Choroid plexus epithelial cell (primary cell): ENCODE measurements around the gene PDE8B.

ENCODE experiments used
- DNase-seq: peaks from one replicate; pipeline ENCODE4 v3.0.0-alpha.2; 2010; ENCODE audit warnings: low read depth
- H3K4me3 ChIP-seq: 2 replicates; pipeline ENCODE4 v1.5.1; 2011; ENCODE audit warnings: low read depth, mild to moderate bottlenecking, control low read depth, low read length, moderate library complexity
- CTCF ChIP-seq: conservative IDR thresholded peaks from 2 replicates; pipeline ENCODE4 v1.5.1; 2011; ENCODE audit warnings: low read depth, mild to moderate bottlenecking, control low read depth, inconsistent platforms, low read length, moderate library complexity

PDE8B gene

GRCh38 chr5:77337686-77338085 is 127.2 kb downstream of the PDE8B start:
- no peak for DNase-seq
- H3K4me3 ChIP-seq: no peak overlapping the region
- TF ChIP-seq CTCF: no peak

DNA sequence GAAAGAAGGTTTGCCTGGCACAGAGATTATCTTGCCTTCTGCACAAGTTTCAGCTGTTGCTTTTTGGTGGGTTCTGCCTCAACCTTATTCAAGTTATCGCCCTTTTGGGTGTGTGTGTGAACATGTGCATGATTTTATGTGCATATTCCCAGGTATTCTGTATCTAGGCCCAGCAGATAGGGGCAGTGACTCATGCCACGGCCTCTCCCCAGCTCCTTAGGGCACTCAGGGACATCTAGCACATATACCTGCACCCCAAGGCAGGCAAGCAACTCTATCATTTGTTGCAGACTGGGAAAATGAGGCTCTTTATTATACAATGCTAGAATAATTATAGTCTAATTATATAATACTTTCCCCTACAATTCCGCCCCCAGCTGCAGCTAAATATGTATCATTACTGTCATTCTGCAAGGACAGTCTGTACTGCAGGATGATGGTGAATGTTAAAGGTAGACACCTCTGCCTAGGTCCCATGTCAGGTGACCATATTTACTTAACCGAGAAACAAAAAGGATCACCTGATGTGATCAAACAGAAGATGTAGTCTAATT is 128.9 kb downstream of the PDE8B start:
- no peak for DNase-seq
- H3K4me3 ChIP-seq: no peak overlapping the region
- TF ChIP-seq CTCF: no peak

DNA sequence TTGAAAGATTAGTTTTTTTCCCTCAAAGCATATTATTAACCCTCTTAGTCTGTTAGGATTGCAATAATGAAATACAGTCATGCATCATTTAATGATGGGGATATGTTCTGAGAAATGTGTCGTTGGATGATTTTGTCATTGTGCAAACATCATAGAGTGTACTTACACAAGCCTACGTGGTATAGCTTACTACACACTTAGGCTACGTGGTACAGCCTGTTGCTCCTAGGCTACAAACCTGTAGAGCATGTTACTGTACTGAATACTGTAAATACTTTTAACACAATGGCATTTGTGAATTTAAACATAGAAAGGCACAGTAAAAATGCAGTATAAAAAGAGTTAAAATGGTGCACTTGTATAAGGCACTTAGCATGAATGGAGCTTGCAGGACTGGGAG is 132.7 kb downstream of the PDE8B start:
- no peak for TF ChIP-seq CTCF
- H3K4me3 ChIP-seq: no peak overlapping the region
- no peak for DNase-seq

DNA sequence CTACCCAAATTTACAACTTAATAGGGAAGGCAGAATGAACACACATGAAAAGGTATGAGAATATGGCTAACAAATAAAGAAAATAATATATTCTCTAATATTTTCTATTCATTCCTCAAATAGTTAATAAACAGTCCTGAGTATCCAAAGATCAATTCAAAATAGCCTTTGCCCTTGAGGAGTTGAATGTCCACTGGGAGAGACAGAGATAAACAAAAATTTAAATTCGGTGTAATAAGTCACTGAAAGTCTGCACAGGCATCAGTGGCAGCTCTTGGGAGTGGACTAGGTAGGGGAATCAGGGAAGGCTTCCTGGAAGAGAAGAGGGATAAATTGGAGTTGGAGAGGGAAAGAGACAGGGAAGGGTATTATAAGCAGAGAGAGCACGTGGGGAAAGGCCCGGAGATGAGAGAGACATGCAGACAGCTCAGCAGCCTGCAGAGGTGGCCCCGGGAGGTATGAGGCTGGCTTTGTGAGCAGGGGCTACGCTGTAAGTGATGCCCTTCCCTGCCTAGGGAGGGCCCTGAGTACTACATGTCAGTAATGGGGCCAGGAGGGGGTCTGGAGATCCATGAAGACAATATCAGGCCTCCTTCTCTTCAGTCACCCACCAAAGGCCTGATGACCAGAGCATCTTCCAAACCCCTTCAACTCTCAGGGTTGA is 137.1 kb downstream of the PDE8B start:
- DNase-seq: no peak
- no peak overlapping the region for H3K4me3 ChIP-seq
- no peak for TF ChIP-seq CTCF

GRCh38 chr5:77353251-77353650 is 142.8 kb downstream of the PDE8B start:
- no peak for TF ChIP-seq CTCF
- no peak overlapping the region for H3K4me3 ChIP-seq
- no peak for DNase-seq

GRCh38 chr5:77354454-77354853 is 144.0 kb downstream of the PDE8B start:
- DNase-seq: no peak
- TF ChIP-seq CTCF: no peak
- no peak overlapping the region for H3K4me3 ChIP-seq

DNA sequence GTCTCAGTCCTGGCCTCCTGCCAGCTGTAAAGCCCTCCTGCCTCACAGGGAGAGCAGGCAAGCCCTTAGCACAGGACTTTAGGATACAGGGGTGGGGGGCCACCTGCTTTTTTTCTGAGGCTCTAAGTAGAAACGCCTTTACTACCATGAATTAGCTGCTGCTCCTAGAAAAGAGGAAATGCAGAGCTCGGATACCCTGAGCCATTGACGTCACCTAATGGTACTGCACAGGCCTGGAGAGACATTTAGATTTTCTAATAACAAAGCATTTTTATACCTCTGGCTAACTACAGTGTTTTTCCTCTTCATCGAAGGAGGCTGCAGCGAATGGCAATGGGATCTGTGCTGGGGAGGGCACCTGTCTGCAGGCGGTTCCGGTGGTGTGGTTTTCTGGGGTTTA is 144.6 kb downstream of the PDE8B start:
- no peak overlapping the region for H3K4me3 ChIP-seq
- no peak for DNase-seq
- no peak for TF ChIP-seq CTCF
